A549 treated with CpdA at 1 μM for 4 hours (cell line): Measurements from ENCODE around the gene G6PD. TPM values are rescaled to one million over a fixed set of nuclear protein-coding genes. Genes with fewer than 3 reads are reported as not detected.

Experiments
- total RNA-seq: library from RNA; stranded (reverse); fragments of 200-300 nt; extraction: Qiagen RNA extraction; gene quantifications from 5 replicates; pipeline ENCODE4 v1.2.3, GENCODE V29; 2022; ENCODE audit warnings: low read depth

G6PD gene
- total RNA-seq = 1,412 to 1,586 TPM (median 1,534 TPM) in 5 replicates

DNA sequence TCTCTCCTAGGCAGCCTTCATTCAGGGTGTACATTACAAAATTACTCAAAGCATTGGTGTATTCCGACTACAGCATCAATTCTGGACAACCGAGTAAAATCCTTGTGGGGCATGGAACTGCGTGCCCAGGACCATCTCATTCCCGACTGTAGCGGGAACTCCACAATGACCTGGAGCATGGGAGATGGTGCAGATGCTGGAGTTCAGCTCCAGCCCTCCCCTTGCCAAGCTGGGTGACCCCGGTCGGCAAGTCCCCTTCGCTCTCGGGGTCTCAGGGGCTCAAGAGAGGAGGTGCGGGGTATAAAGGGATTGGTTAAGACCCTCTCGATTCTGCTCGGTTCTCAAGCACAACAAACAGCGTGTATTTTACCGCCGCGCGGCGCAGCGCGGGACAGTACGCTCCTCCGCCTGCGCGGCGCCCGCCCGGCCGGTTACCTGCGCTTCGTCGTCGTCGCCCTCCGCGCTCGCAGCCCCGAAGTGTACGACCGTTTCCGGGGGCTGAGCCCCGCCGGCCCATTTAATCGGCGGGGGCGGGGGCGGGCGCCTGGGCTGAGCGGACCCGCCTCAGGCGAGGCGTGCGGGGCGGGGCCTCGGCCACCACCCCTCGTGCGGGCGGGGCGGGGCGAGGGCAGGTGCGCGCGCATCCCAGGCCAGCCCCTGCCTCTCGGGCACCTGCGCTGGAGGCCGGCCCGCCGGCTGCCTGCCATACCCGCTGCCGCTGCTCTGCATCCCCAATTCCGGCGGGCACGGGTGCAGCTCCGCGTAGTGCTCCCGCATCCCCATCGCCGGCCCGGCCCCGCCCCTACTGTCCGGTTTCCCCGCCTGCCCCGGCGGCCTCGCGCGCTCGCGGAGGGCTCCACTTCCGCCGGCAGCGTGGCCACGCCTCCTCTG is at the start of gene G6PD:
G6PD (minus strand) TSS at position 493 of the 891 bp plus-strand sequence. CDS start 691 bp downstream, outside the sequence.

GRCh38 chrX:154584585-154585183 is 38.0 kb upstream of the G6PD start, which contains the start of gene CTAG1A:
CTAG1A (plus strand) TSS chrX:154585133; CDS start chrX:154585207, 74 bp downstream.

DNA sequence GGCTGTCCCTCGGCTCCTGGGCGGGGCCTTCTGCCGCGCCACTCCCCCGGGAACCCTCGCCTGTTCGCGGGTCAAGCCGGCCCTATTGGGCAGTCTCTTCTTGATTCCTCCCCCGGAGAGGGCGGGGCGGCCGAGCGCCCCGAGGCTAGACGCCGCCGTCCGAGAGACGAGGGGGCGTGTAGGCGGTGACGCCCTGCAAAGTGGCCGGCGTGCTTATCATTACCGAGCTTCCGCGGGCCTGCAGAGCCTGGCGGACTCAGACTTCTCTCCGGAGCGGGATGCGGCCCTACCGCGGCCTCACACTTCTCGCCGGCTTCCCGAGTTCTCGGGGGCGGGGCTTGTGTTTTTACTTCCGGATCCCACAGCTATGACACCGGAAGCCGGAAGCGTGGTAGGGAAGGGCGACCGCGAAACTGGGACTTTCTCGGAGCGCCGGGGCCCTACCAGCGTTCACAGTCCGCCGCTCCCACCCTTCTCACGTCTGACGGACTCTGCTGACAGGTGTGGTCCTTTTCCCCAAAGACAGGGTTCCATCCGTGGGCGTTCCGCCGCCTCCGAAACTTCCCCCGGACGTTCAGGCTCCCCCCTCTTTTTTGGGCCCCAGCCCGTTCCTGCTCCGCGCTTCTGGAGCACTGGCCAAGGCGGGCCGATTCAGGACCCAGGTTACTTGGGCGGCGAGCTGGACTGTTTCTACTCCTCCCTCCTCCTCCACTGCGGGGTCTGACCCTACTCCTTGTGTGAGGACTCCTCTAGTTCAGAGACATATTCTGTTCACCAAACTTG is 790 bp upstream of the G6PD start, which contains the start of gene IKBKG:
IKBKG (plus strand) TSS at position 376 of the 783 bp plus-strand sequence. CDS start 4,383 bp downstream, outside the sequence.

DNA sequence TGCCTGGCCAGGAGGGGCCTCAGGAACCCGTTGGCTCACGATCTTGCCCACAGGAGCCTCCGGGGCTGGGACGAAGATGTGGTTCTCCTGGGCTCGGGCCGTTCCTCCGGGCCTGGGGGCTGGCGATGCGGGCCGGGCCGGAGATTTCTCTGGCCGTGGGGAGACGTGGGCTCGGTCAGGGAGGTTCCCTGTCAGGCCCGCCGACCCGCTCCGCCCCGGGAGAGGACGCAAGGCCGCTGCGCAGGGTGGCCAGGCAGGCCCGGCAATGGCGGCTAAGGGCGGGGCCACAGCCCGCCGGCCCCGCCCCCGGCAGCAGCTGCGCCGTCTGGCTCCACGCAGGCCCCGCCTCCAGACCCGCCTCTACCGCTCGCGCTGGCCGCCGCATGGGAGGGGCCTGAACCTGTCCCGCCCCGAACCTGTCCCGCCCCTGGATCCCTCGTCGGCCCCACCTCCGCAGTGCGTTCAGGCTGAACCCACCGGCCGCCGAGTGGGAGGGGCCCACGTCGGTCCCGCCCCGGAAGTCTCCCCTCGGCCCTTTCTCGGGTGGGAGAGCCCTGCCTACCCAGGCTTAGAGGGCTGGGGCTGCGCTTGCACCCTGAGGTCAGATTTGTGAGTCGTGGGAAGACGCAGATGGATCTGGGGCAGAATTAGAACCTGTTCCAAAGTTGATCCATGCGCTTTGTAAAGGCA is 30.5 kb downstream of the G6PD start, which contains the start of gene FAM3A:
FAM3A (minus strand) TSS at position 267 of the 690 bp plus-strand sequence. CDS start 460 bp downstream, outside the sequence.

GRCh38 chrX:154490414-154491083 is 56.1 kb downstream of the G6PD start, which contains the start of gene SLC10A3:
SLC10A3 (minus strand) TSS chrX:154490629; CDS start chrX:154488940, 1,689 bp downstream.

GRCh38 chrX:154486396-154487207 is 60.0 kb downstream of the G6PD start, which contains the start of gene UBL4A:
UBL4A (minus strand) TSS chrX:154486615; CDS start chrX:154486584, 31 bp downstream.

Other genes starting within 250 kb of the G6PD start
- gene FLNA, start 172.2 kb downstream of the G6PD start, total RNA-seq = 1,432 to 1,768 TPM (median 1,617 TPM) in 5 replicates
- gene EMD, start 167.6 kb downstream of the G6PD start, total RNA-seq = 114 to 166 TPM (median 150 TPM) in 5 replicates
- gene RPL10, start 148.5 kb downstream of the G6PD start, total RNA-seq = 5,322 to 5,614 TPM (median 5,495 TPM) in 5 replicates
- 24.8 to 33.0 TPM (median 25.7 TPM) in 5 replicates for gene DNASE1L1, start 137.6 kb downstream of the G6PD start, total RNA-seq
- 29.2 to 38.1 TPM (median 37.3 TPM) in 5 replicates for gene TAFAZZIN, start 135.3 kb downstream of the G6PD start, total RNA-seq
- 74.5 to 108 TPM (median 106 TPM) in 5 replicates for gene ATP6AP1, start 118.2 kb downstream of the G6PD start, total RNA-seq
- gene GDI1, start 109.7 kb downstream of the G6PD start, total RNA-seq = 87.3 to 107 TPM (median 98.1 TPM) in 5 replicates
- gene FAM50A, start 102.7 kb downstream of the G6PD start, total RNA-seq = 105 to 122 TPM (median 115 TPM) in 5 replicates
- gene PLXNA3, start 88.6 kb downstream of the G6PD start, total RNA-seq = 9.0 to 14.6 TPM (median 13.0 TPM) in 5 replicates
- gene LAGE3, start 67.6 kb downstream of the G6PD start, total RNA-seq = 43.3 to 74.7 TPM (median 68.4 TPM) in 5 replicates
- gene UBL4A, start 60.2 kb downstream of the G6PD start, total RNA-seq = 63.2 to 69.4 TPM (median 68.0 TPM) in 5 replicates
- 29.4 to 44.2 TPM (median 40.5 TPM) in 5 replicates for gene SLC10A3, start 56.2 kb downstream of the G6PD start, total RNA-seq
- 35.6 to 46.9 TPM (median 41.9 TPM) in 5 replicates for gene FAM3A, start 30.6 kb downstream of the G6PD start, total RNA-seq
- 35.8 to 45.0 TPM (median 42.5 TPM) in 5 replicates for gene IKBKG, start 774 bp upstream of the G6PD start, total RNA-seq
- gene CTAG1A, start 38.3 kb upstream of the G6PD start, total RNA-seq = 0.18 TPM in 1 of 5 replicates, not detected in the others
- not detected in 5 replicates for gene CTAG1B, start 72.4 kb upstream of the G6PD start, total RNA-seq
- gene CTAG2, start 106.7 kb upstream of the G6PD start, total RNA-seq = not detected in 5 replicates
- 0.27 to 0.45 TPM (median 0.41 TPM) in 5 replicates for gene GAB3, start 204.2 kb upstream of the G6PD start, total RNA-seq
- 158 to 211 TPM (median 175 TPM) in 5 replicates for gene DKC1, start 216.0 kb upstream of the G6PD start, total RNA-seq